ENCODE data around the gene NXN.

DNA sequence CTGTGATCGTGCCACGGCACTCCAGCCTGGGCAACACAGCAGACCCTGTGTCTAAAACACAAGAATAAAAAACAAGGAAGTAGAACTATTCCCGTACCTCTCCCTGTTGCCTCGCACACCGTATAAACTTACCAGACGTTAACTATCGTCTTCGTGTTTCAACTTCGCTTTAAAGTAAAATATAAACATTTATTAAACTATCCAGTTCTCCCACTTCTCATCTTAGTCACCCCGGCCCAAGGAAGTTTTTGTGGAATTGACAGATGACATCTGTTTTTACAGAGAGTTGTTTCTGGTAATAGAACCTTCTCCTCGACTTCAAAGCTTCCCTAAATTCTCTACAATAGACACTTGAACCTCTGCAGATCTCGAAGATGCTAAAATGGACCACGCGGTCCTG, 83.1 kb downstream of the NXN start:
- TF ChIP-seq CTCF (conservative IDR thresholded peaks at IDR 0.05; ENCODE audit: low read depth, low read length) (no peak), EZH2 (IDR thresholded peaks at IDR 0.05; ENCODE audit: borderline replicate concordance, low read depth, low read length, poor library complexity, severe bottlenecking) (no peak)

Measured in A673 (cell line).